IMR-90 (cell line): ENCODE measurements around the gene PHACTR2. TPM values are rescaled to one million over a fixed set of nuclear protein-coding genes. Genes with fewer than 3 reads are reported as not detected.

Experiments
- ATAC-seq: fragments of 200-7000 bp; cut with Tn5 transposase; 2 replicates; pipeline ENCODE4 v1.9.1; 2020; ENCODE audit warnings: low read depth, mild to moderate bottlenecking, moderate library complexity
- Bru-seq: library from RNA; stranded (reverse); fragments of 400-500 nt; gene quantifications from one replicate; lab custom pipeline; 2021; lab: Mats Ljungman, UMichigan
- BruChase-seq, 2 experiments: library from RNA; stranded (reverse); fragments of 400-500 nt; gene quantifications; one replicate each; lab custom pipeline; 2021; lab: Mats Ljungman, UMichigan
- BruUV-seq: library from RNA; stranded (reverse); fragments of 400-500 nt; replicated peaks from 2 replicates; lab custom pipeline; 2021; lab: Mats Ljungman, UMichigan
- CTCF ChIA-PET: fragments of 300-600 bp; formaldehyde crosslinking; extraction: SDS; loops from one replicate; lab custom pipeline; 2021; ENCODE audit warnings: antibody characterized with exemption; lab: Yijun Ruan, JAX
- POLR2A ChIA-PET: fragments of 300-600 bp; sonication (Branson Sonifier 250); formaldehyde crosslinking; loops from one replicate; lab custom pipeline; 2022; ENCODE audit warnings: antibody characterized with exemption; ENCODE audit not compliant: unreplicated experiment; lab: Charles Lee
- DNase-seq: peaks from one replicate; pipeline ENCODE4 v3.0.0; 2013
- H2AFZ ChIP-seq: replicated peaks from 2 replicates; pipeline ENCODE3; 2013; ENCODE audit warnings: low read length, mild to moderate bottlenecking; ENCODE audit not compliant: poor library complexity
- H2AK5ac ChIP-seq: 2 replicates; pipeline ENCODE4 v1.6.1; 2013; ENCODE audit warnings: low read depth, low read length, inconsistent platforms
- H2AK9ac ChIP-seq: replicated peaks from 2 replicates; pipeline ENCODE3; 2013; ENCODE audit warnings: mild to moderate bottlenecking, low read depth, low read length, moderate library complexity; ENCODE audit not compliant: poor library complexity
- H2BK120ac ChIP-seq: 2 replicates; pipeline ENCODE4 v1.6.1; 2013; ENCODE audit warnings: low read depth, low read length, inconsistent platforms
- H2BK15ac ChIP-seq: 3 replicates; pipeline ENCODE4 v1.6.1; 2013; ENCODE audit warnings: low read depth, low read length, inconsistent platforms
- H2BK20ac ChIP-seq: 2 replicates; pipeline ENCODE4 v1.6.1; 2013; ENCODE audit warnings: low read depth, mild to moderate bottlenecking, inconsistent platforms, low read length, moderate library complexity
- H2BK5ac ChIP-seq: 2 replicates; pipeline ENCODE4 v1.6.1; 2013; ENCODE audit warnings: mild to moderate bottlenecking, low read depth, low read length, inconsistent platforms; ENCODE audit not compliant: poor library complexity, severe bottlenecking
- H3K14ac ChIP-seq: replicated peaks from 2 replicates; pipeline ENCODE4 v1.6.1; 2013; ENCODE audit warnings: low read depth, low read length, inconsistent platforms
- H3K18ac ChIP-seq: 2 replicates; pipeline ENCODE4 v1.6.1; 2013; ENCODE audit warnings: low read depth, low read length, control low read depth
- H3K23ac ChIP-seq: 2 replicates; pipeline ENCODE4 v1.6.1; 2013; ENCODE audit warnings: low read depth, low read length, inconsistent platforms
- H3K27ac ChIP-seq: 2 replicates; pipeline ENCODE4 v1.5.1; 2013; ENCODE audit warnings: mild to moderate bottlenecking, control low read depth, low read length; ENCODE audit not compliant: insufficient read depth
- H3K27me3 ChIP-seq: 2 replicates; pipeline ENCODE4 v1.6.1; 2013; ENCODE audit warnings: low read length; ENCODE audit not compliant: control insufficient read depth, insufficient read depth
- H3K36me3 ChIP-seq: 2 replicates; pipeline ENCODE4 v1.6.1; 2013; ENCODE audit warnings: low read length, mixed read lengths; ENCODE audit not compliant: control insufficient read depth, insufficient read depth
- H3K4ac ChIP-seq: 2 replicates; pipeline ENCODE4 v1.6.1; 2013; ENCODE audit warnings: low read depth, low read length, inconsistent platforms
- H3K4me1 ChIP-seq: 2 replicates; pipeline ENCODE4 v1.6.1; 2013; ENCODE audit warnings: low read length, mixed read lengths; ENCODE audit not compliant: control insufficient read depth, insufficient read depth
- H3K4me2 ChIP-seq: 2 replicates; pipeline ENCODE4 v1.6.1; 2013; ENCODE audit warnings: low read depth, mild to moderate bottlenecking, control low read depth, low read length, moderate library complexity
- H3K4me3 ChIP-seq: 2 replicates; pipeline ENCODE4 v1.5.1; 2013; ENCODE audit warnings: low read depth, mild to moderate bottlenecking, control low read depth, low read length, moderate library complexity; ENCODE audit not compliant: insufficient read depth
- H3K56ac ChIP-seq: 2 replicates; pipeline ENCODE4 v1.6.1; 2013; ENCODE audit warnings: low read length, inconsistent platforms; ENCODE audit not compliant: insufficient read depth; ENCODE audit errors: extremely low read depth
- H3K79me1 ChIP-seq, 2 experiments: 2 replicates each; pipeline ENCODE4 v1.6.1; 2013; ENCODE audit warnings: low read length in 2 of 2, inconsistent platforms in 1 of 2, low read depth in 1 of 2
- H3K9ac ChIP-seq: 2 replicates; pipeline ENCODE4 v1.6.1; 2013; ENCODE audit warnings: low read depth, low read length, control low read depth
- H3K9me1 ChIP-seq: 2 replicates; pipeline ENCODE4 v1.6.1; 2013; ENCODE audit warnings: low read length, inconsistent platforms; ENCODE audit not compliant: insufficient read depth
- H3K9me3 ChIP-seq: 2 replicates; pipeline ENCODE4 v1.6.1; 2013; ENCODE audit warnings: low read length; ENCODE audit not compliant: control insufficient read depth, insufficient read depth
- H4K20me1 ChIP-seq: 2 replicates; pipeline ENCODE4 v1.6.1; 2013; ENCODE audit warnings: low read length, inconsistent platforms; ENCODE audit not compliant: insufficient read depth
- H4K5ac ChIP-seq: 2 replicates; pipeline ENCODE4 v1.6.1; 2013; ENCODE audit warnings: mild to moderate bottlenecking, low read depth, low read length, control low read depth
- H4K8ac ChIP-seq, 2 experiments: 2 replicates each; pipeline ENCODE4 v1.6.1; 2013; ENCODE audit warnings: low read depth in 2 of 2, low read length in 2 of 2, control low read depth in 1 of 2, inconsistent platforms in 1 of 2
- H4K91ac ChIP-seq: 2 replicates; pipeline ENCODE4 v1.6.1; 2013; ENCODE audit warnings: low read depth, low read length, inconsistent platforms; ENCODE audit not compliant: insufficient read depth
- BHLHE40 ChIP-seq: fragments of 150-350 bp; IDR thresholded peaks from 2 replicates; pipeline ENCODE4 v1.6.1; 2016; ENCODE audit warnings: mild to moderate bottlenecking, low read depth, low read length
- CEBPB ChIP-seq: IDR thresholded peaks from 2 replicates; pipeline ENCODE4 v1.6.1; 2012; ENCODE audit warnings: low read depth, low read length, improper control_type of control experiment
- FOS ChIP-seq: fragments of 150-350 bp; IDR thresholded peaks from 2 replicates; pipeline ENCODE4 v1.6.1; 2016; ENCODE audit warnings: low read depth, low read length
- MAFK ChIP-seq: IDR thresholded peaks from 2 replicates; pipeline ENCODE4 v1.6.1; 2012; ENCODE audit warnings: low read depth, low read length, improper control_type of control experiment
- MAZ ChIP-seq: IDR thresholded peaks from 2 replicates; pipeline ENCODE4 v1.6.1; 2012; ENCODE audit warnings: low read depth, mild to moderate bottlenecking, low read length, improper control_type of control experiment, moderate library complexity, borderline replicate concordance
- MXI1 ChIP-seq: IDR thresholded peaks from 2 replicates; pipeline ENCODE4 v1.6.1; 2012; ENCODE audit warnings: low read depth, mild to moderate bottlenecking, low read length, moderate library complexity, borderline replicate concordance
- POLR2A ChIP-seq: IDR thresholded peaks from 2 replicates; pipeline ENCODE4 v1.6.1; 2012; ENCODE audit warnings: mild to moderate bottlenecking, low read depth, low read length
- RCOR1 ChIP-seq: IDR thresholded peaks from 2 replicates; pipeline ENCODE4 v1.6.1; 2012; ENCODE audit warnings: mild to moderate bottlenecking, low read length, improper control_type of control experiment; ENCODE audit not compliant: insufficient replicate concordance
- RFX5 ChIP-seq: IDR thresholded peaks from 2 replicates; pipeline ENCODE4 v1.8.0; 2012; ENCODE audit warnings: low read depth, mild to moderate bottlenecking, low read length, moderate library complexity
- SMC3 ChIP-seq: fragments of 150-350 bp; IDR thresholded peaks from 2 replicates; pipeline ENCODE4 v1.6.1; 2016; ENCODE audit warnings: low read depth, mild to moderate bottlenecking, antibody characterized with exemption, low read length, moderate library complexity
- WGBS, 2 experiments: methylation state at CpG; one replicate each; pipeline versions ENCODE4 v1.1.5 to v1.1.7; 2013; ENCODE audit warnings: missing lambda C conversion rate in 2 of 2; ENCODE audit not compliant: insufficient read length in 1 of 2; ENCODE audit errors: extremely low coverage in 2 of 2; 5-methylcytosine and 5-hydroxymethylcytosine counted together
- dilution Hi-C: fragments of 300-500 bp; cut with HindIII; formaldehyde crosslinking; loops from one replicate; pipeline ENCODE4 v1.14.3; 2018; ENCODE audit warnings: low sequenced_read_pairs; ENCODE audit not compliant: unreplicated experiment
- in situ Hi-C: fragments of 300-500 bp; cut with MboI; formaldehyde crosslinking; loops from 3 replicates; pipeline ENCODE4 v1.14.3; 2019; ENCODE audit warnings: low sequenced_read_pairs, inconsistent platforms, mixed read lengths
- intact Hi-C: fragments of 100-400 bp; cut with micrococcal nuclease; formaldehyde crosslinking; loops from 2 replicates; pipeline ENCODE4 v1.10.0; 2022
- long read RNA-seq: library from polyadenylated mRNA; unstranded; transcript quantifications from one replicate; pipeline ENCODE4 v2.0.0, GENCODE V29; 2021; ENCODE audit not compliant: unreplicated experiment
- polyA plus RNA-seq, 3 experiments: library from polyadenylated mRNA; depleted of rRNA; stranded (reverse); fragments of >200 nt; gene quantifications; 2 replicates each; pipeline ENCODE4 v1.2.3, GENCODE V29; 2012; ENCODE audit warnings: low replicate concordance in 1 of 3
- total RNA-seq: library from RNA; depleted of rRNA; stranded (reverse); fragments of >200 nt; gene quantifications from 2 replicates; pipeline ENCODE4 v1.2.3, GENCODE V29; 2012; rRNA removed
- TF ChIP-seq, protein P1 (sequence below): conservative IDR thresholded peaks from 2 replicates; pipeline ENCODE4 v1.5.1; 2012; ENCODE audit warnings: mild to moderate bottlenecking, low read depth, low read length, improper control_type of control experiment
- TF ChIP-seq, protein P2 (sequence below): fragments of 150-350 bp; IDR thresholded peaks from 2 replicates; pipeline ENCODE4 v1.6.1; 2017; ENCODE audit warnings: mild to moderate bottlenecking, antibody characterized with exemption, low read length, low read depth

The PHACTR2 gene
- total RNA-seq (74.2 and 76.9 TPM in 2 replicates), polyA plus RNA-seq (2012; rRNA removed) (12.7 and 14.5 TPM in 2 replicates), Bru-seq, nascent RNA (percentile 81 among the genes with signal in this experiment), BruChase-seq, experiment 1, labeled RNA remaining after a 6-hour chase (percentile 80 among the genes with signal in this experiment), BruChase-seq, experiment 2, labeled RNA remaining after a 2-hour chase (percentile 77 among the genes with signal in this experiment)
- 3.5 and 4.2 TPM in 2 replicates for polyA plus RNA-seq (2012; cell fraction: cytosol; rRNA removed)
- 4.6 and 15.0 TPM in 2 replicates for polyA plus RNA-seq (2012; cell fraction: nucleus; rRNA removed; ENCODE audit: low replicate concordance)
- long read RNA-seq, full-length matches to known transcripts: 53 of 98 reads
- long read RNA-seq, partial matches to known transcripts: 37 of 98 reads
- long read RNA-seq, other reads (novel, unspliced or antisense): 8 of 98 reads

DNA sequence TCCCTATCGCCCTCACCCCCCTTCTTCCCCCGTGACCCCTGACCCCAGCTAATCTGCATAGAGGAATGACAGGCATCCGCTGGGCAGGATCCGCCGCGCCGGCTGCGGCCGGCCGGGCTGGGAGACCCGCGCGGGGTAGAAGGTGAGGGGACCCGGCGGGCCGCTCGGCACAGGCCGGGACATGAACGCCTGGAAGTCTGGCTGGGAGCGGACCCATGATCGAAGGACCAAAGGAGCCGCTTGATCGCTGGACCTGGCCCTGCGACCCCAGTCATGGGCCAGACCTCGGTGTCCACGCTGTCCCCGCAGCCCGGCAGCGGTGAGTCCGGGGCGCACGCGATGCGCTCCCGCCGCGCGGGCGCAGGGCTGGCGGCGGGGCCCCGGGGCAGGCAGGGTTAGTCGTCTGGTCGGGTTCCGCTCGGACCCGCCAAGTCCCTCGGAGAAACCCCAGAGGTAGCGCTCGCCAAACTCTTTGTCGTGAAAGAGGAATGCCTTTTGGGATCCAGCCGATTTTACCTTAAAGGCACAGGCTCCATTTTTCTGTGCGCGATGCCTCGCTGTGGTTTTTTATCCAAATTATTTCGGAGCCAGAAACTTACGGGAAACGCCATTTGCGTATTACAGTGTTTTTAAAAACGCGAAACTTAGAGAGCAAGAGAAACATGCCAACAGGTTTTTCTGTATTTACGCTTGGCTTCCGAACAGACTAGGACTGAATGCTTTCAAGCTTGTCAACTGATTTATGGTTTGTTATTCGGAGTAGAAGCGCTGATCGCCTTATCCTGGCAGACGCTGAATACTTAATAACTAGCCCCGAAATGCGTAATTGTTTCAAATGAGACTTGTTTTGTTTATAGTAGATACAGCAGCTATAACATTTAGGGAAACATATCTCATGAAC lies at the start of gene PHACTR2:
Gene PHACTR2, plus strand, starts transcription at position 75 of the 901 bp plus-strand sequence. Its CDS starts 199 bp downstream, at position 274.
- Histone ChIP-seq H2BK20ac (peak within 1 kb of the TSS; percentile 81), H4K5ac (peak within 1 kb of the TSS; percentile 81), H3K9ac (peak within 1 kb of the TSS; percentile 99), H3K4ac (peak within 1 kb of the TSS; percentile 64), H4K20me1 (no peaks in the 10 kb centered on the region), H3K56ac (peak within 1 kb of the TSS; percentile 84), H2BK15ac (peak within 1 kb of the TSS; percentile 59; the same call in 2 of the 3 replicates), H3K14ac (peak within 1 kb of the TSS; percentile 75), H4K91ac (peak within 1 kb of the TSS; percentile 97), H3K23ac (peak within 1 kb of the TSS; percentile 76), H2AK5ac (no peak within 1 kb of the TSS; the same call in 1 of the 2 replicates), H2BK5ac (peak within 1 kb of the TSS; percentile 94), H3K18ac (peak within 1 kb of the TSS; percentile 95), H3K9me1 (peaks cover 4% of the 10 kb centered on the region), H2BK120ac (peak within 1 kb of the TSS; percentile 73), H3K4me2 (peak within 1 kb of the TSS; percentile 100), H3K4me3 (peak within 1 kb of the TSS; percentile 97), H3K27ac (peak within 1 kb of the TSS; percentile 99), H4K8ac (peak within 1 kb of the TSS; percentile 34 to 60; a peak in 3 of 4 replicates), H2AK9ac (peak within 1 kb of the TSS; percentile 95), H3K36me3 (0 out of 2 replicates have a peak, but pooled peaks cover 2% of the 10 kb centered on the region), H3K27me3 (no peaks in the 10 kb centered on the region), H3K9me3 (no peaks in the 10 kb centered on the region; the same call in 1 of the 2 replicates), H3K79me1 (peaks cover 12 to 43% of the 10 kb centered on the region in 2 experiments; a peak in 3 of 4 replicates), H3K4me1 (peaks cover 9% of the 10 kb centered on the region), H2AFZ (peak within 1 kb of the TSS; percentile 93)
- in situ Hi-C loops: no loop called here
- intact Hi-C loops: loop anchor here (2.0 to 5.0 kb wide), 4 partner anchors 67 to 334 kb away; partner anchors contain the start of gene LTV1
- 0% methylated on average over 47 of the region's 69 CpGs; no CpG with 5 or more reads in 1 of the 2 experiments for WGBS, 2 experiments
- dilution Hi-C loops: no loop called here
- ChIA-PET CTCF (interaction anchor here (0.6 to 1.0 kb wide), 2 partner anchors 102 to 358 kb away, joined by 3 read pairs; no protein-coding TSS in a partner anchor), POLR2A (interaction anchor here (0.6 to 1.0 kb wide), 2 partner anchors 14 to 22 kb away, joined by 3 to 5 read pairs; no protein-coding TSS in a partner anchor)
- peak; percentile 84 for ATAC-seq
- no TSS peak for BruUV-seq
- peak; percentile 71 for DNase-seq
- no peak for TF ChIP-seq SMC3
- TF ChIP-seq RFX5: no peak
- no peak for TF ChIP-seq MAZ
- TF ChIP-seq BHLHE40: no peak
- TF ChIP-seq FOS: no peak
- TF ChIP-seq RCOR1: no peak
- TF ChIP-seq MAFK: no peak
- TF ChIP-seq, protein P1, sequence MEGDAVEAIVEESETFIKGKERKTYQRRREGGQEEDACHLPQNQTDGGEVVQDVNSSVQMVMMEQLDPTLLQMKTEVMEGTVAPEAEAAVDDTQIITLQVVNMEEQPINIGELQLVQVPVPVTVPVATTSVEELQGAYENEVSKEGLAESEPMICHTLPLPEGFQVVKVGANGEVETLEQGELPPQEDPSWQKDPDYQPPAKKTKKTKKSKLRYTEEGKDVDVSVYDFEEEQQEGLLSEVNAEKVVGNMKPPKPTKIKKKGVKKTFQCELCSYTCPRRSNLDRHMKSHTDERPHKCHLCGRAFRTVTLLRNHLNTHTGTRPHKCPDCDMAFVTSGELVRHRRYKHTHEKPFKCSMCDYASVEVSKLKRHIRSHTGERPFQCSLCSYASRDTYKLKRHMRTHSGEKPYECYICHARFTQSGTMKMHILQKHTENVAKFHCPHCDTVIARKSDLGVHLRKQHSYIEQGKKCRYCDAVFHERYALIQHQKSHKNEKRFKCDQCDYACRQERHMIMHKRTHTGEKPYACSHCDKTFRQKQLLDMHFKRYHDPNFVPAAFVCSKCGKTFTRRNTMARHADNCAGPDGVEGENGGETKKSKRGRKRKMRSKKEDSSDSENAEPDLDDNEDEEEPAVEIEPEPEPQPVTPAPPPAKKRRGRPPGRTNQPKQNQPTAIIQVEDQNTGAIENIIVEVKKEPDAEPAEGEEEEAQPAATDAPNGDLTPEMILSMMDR: no peak
- TF ChIP-seq POLR2A: no peak
- TF ChIP-seq, protein P2, sequence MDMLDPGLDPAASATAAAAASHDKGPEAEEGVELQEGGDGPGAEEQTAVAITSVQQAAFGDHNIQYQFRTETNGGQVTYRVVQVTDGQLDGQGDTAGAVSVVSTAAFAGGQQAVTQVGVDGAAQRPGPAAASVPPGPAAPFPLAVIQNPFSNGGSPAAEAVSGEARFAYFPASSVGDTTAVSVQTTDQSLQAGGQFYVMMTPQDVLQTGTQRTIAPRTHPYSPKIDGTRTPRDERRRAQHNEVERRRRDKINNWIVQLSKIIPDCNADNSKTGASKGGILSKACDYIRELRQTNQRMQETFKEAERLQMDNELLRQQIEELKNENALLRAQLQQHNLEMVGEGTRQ: no peak
- no peak for TF ChIP-seq CEBPB
- TF ChIP-seq MXI1: no peak
